Hepatocyte (in vitro differentiated cells): ENCODE data around the gene PSMF1. TPM values are rescaled to one million over a fixed set of nuclear protein-coding genes. Genes with fewer than 3 reads are reported as not detected.

Experiments
- DNase-seq: peaks from one replicate; pipeline ENCODE4 v3.0.0-alpha.2; 2016; ENCODE audit warnings: low spot score
- H2AFZ ChIP-seq: fragments of 200-600 bp; sonication (generic); 2 replicates; pipeline ENCODE4 v1.6.0; 2016; ENCODE audit warnings: antibody characterized with exemption, mild to moderate bottlenecking
- H3K27ac ChIP-seq: fragments of 200-600 bp; sonication (generic); 2 replicates; pipeline ENCODE4 v1.5.1; 2016; ENCODE audit warnings: mild to moderate bottlenecking
- H3K27me3 ChIP-seq: fragments of 200-600 bp; sonication (generic); 2 replicates; pipeline ENCODE4 v1.6.1; 2016
- H3K36me3 ChIP-seq: fragments of 200-600 bp; sonication (generic); replicated peaks from 2 replicates; pipeline ENCODE4 v1.5.1; 2016; ENCODE audit warnings: low read depth; ENCODE audit not compliant: insufficient read depth
- H3K4me1 ChIP-seq: fragments of 200-600 bp; sonication (generic); 2 replicates; pipeline ENCODE4 v1.5.1; 2016; ENCODE audit warnings: mild to moderate bottlenecking, moderate library complexity; ENCODE audit not compliant: insufficient read depth
- H3K4me2 ChIP-seq: fragments of 200-600 bp; sonication (generic); 2 replicates; pipeline ENCODE4 v1.6.0; 2016
- H3K4me3 ChIP-seq: fragments of 200-600 bp; sonication (generic); 2 replicates; pipeline ENCODE4 v1.5.1; 2016; ENCODE audit warnings: mild to moderate bottlenecking
- H3K79me2 ChIP-seq: fragments of 200-600 bp; sonication (generic); 2 replicates; pipeline ENCODE4 v1.6.0; 2017; ENCODE audit warnings: mild to moderate bottlenecking
- H3K9me2 ChIP-seq: fragments of 200-600 bp; sonication (generic); replicated peaks from 2 replicates; pipeline ENCODE4 v1.6.0; 2017; ENCODE audit warnings: mild to moderate bottlenecking; ENCODE audit not compliant: insufficient read depth
- H3K9me3 ChIP-seq: fragments of 200-600 bp; sonication (generic); 2 replicates; pipeline ENCODE4 v1.5.1; 2016; ENCODE audit warnings: low read depth, mild to moderate bottlenecking
- H4K20me1 ChIP-seq: fragments of 200-600 bp; sonication (generic); 2 replicates; pipeline ENCODE4 v1.6.0; 2016; ENCODE audit warnings: mild to moderate bottlenecking; ENCODE audit not compliant: insufficient read depth, poor library complexity, severe bottlenecking
- CTCF ChIP-seq: fragments of 200-600 bp; sonication (generic); IDR thresholded peaks from 2 replicates; pipeline ENCODE4 v1.5.1; 2016; ENCODE audit warnings: antibody characterized with exemption, mild to moderate bottlenecking; ENCODE audit not compliant: poor library complexity
- EZH2 ChIP-seq: fragments of 200-600 bp; sonication (generic); IDR thresholded peaks from 2 replicates; pipeline ENCODE4 v1.6.1; 2016; ENCODE audit warnings: antibody characterized with exemption, mild to moderate bottlenecking, borderline replicate concordance
- EZH2phosphoT487 ChIP-seq: fragments of 200-600 bp; sonication (generic); IDR thresholded peaks from one replicate; pipeline ENCODE4 v1.6.1; 2018; ENCODE audit warnings: antibody characterized with exemption, mild to moderate bottlenecking, low read depth, moderate library complexity; ENCODE audit not compliant: unreplicated experiment, severe bottlenecking
- WGBS: methylation state at CpG from one replicate; pipeline ENCODE4 v1.1.6; 2016; ENCODE audit warnings: low lambda C conversion rate; ENCODE audit errors: missing lambda C conversion rate; 5-methylcytosine and 5-hydroxymethylcytosine counted together
- polyA plus RNA-seq: library from polyadenylated mRNA; unstranded; fragments of >200 nt; fragmentation: Nextera tagmentation; extraction: Ambion mirVana; gene quantifications from 2 replicates; pipeline ENCODE4 v1.2.1, GENCODE V29; 2016
- total RNA-seq: library from RNA; depleted of rRNA; stranded (reverse); fragments of >200 nt; gene quantifications from 2 replicates; pipeline ENCODE4 v1.2.3, GENCODE V29; 2014

PSMF1 gene
- total and polyA plus RNA-seq, 2 experiments from 2014 or later = 97.3 to 126 TPM

- no peak for DNase-seq
- no peaks in the 10 kb centered on the region for H3K9me3 ChIP-seq
- no peaks in the 10 kb centered on the region for H3K9me2 ChIP-seq
- H3K4me3 ChIP-seq = no peak overlapping the region
- TF ChIP-seq CTCF = no peak
- no peak overlapping the region for H3K27ac ChIP-seq
- no peaks in the 10 kb centered on the region for H3K36me3 ChIP-seq
- H3K4me1 ChIP-seq = no peaks in the 10 kb centered on the region
- H3K4me2 ChIP-seq = no peak overlapping the region
- no peak overlapping the region for H2AFZ ChIP-seq
- H3K27me3 ChIP-seq = no peaks in the 10 kb centered on the region
- no peaks in the 10 kb centered on the region for H4K20me1 ChIP-seq
- no peaks in the 10 kb centered on the region for H3K79me2 ChIP-seq
Measured at GRCh38 chr20:1101533-1101932, 16.9 kb upstream of the PSMF1 start.

DNA sequence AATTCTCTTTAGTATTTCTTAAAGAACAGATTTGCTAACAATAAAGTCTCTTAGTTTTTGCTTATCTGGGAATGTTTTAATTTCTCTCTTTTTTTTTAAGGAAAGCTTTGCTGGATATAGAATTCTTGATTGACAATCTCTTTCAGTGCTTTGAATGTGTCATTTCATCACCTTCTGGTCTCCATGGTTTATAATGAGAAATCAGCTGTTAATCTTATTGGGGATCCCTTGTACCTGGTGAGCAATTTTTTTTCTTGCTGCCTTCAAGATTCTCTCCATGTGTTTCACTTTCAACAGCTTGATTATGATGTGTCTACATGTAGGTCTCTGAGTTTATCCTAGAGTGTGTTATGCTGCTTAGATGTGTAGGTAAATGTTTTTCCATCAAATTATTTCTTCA lies 16.4 kb upstream of the PSMF1 start:
- Histone ChIP-seq H3K9me3 (no peaks in the 10 kb centered on the region), H3K79me2 (no peaks in the 10 kb centered on the region), H3K27ac (no peak overlapping the region), H3K4me1 (no peaks in the 10 kb centered on the region), H3K4me2 (no peak overlapping the region), H2AFZ (no peak overlapping the region), H3K36me3 (no peaks in the 10 kb centered on the region), H3K27me3 (no peaks in the 10 kb centered on the region), H3K4me3 (no peak overlapping the region), H3K9me2 (no peaks in the 10 kb centered on the region), H4K20me1 (no peaks in the 10 kb centered on the region)
- TF ChIP-seq EZH2phosphoT487 (no peak), CTCF (no peak), EZH2 (no peak)
- no peak for DNase-seq

GRCh38 chr20:1103751-1104150 lies 14.7 kb upstream of the PSMF1 start:
- H2AFZ ChIP-seq = no peak overlapping the region
- H3K4me1 ChIP-seq = no peaks in the 10 kb centered on the region
- WGBS = 60% methylated on average over 3 of the region's 3 CpGs
- no peak overlapping the region for H3K4me3 ChIP-seq
- TF ChIP-seq CTCF (no peak), EZH2phosphoT487 (no peak), EZH2 (no peak)
- no peak overlapping the region for H3K4me2 ChIP-seq
- no peak for DNase-seq
- no peaks in the 10 kb centered on the region for H4K20me1 ChIP-seq
- H3K27ac ChIP-seq = no peak overlapping the region
- no peaks in the 10 kb centered on the region for H3K79me2 ChIP-seq
- H3K9me2 ChIP-seq = no peaks in the 10 kb centered on the region
- H3K27me3 ChIP-seq = no peaks in the 10 kb centered on the region
- no peaks in the 10 kb centered on the region for H3K36me3 ChIP-seq
- H3K9me3 ChIP-seq = no peaks in the 10 kb centered on the region

DNA sequence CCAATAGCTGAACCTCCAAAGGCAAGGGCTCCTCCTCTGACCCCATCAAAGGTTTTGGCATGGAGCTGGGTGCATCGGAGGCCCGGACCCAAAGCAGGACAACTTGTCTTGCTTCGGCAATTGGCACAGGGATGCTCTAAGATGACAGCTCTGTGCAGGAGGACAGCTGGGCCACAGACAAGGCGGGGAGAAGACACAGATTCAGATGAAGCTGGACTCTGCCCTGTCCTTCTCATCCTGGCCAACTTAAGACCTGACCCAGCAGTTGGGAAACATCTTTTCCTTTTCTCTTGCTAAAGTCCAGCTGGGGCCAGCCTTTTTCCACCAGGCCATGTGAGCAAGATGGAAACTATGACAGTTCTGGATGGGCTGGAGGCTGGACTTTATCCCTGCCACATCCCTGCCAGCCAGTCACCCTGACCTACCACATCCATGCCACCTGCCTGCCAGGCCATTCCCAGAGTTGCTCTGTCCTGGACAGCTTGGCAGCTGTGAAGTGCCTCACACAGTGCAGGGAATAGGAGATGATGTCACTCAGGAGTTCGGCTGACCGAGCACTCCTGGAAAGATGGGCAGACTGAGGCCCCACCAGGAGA lies 12.7 kb upstream of the PSMF1 start:
- DNase-seq = no peak
- Histone ChIP-seq H4K20me1 (no peaks in the 10 kb centered on the region), H2AFZ (no peak overlapping the region), H3K27ac (no peak overlapping the region), H3K79me2 (no peaks in the 10 kb centered on the region), H3K9me2 (no peaks in the 10 kb centered on the region), H3K4me2 (no peak overlapping the region), H3K9me3 (no peaks in the 10 kb centered on the region), H3K4me3 (no peak overlapping the region), H3K36me3 (no peaks in the 10 kb centered on the region), H3K4me1 (no peaks in the 10 kb centered on the region), H3K27me3 (no peaks in the 10 kb centered on the region)
- 80% methylated on average over 6 of the region's 6 CpGs for WGBS
- no peak for TF ChIP-seq EZH2phosphoT487
- TF ChIP-seq EZH2 = no peak
- TF ChIP-seq CTCF = no peak
